Measurements from ENCODE around the gene ASPG. TPM values are rescaled to one million over a fixed set of nuclear protein-coding genes. Genes with fewer than 3 reads are reported as not detected.

The ASPG gene
- polyA plus RNA-seq, 1 experiment, result 0.12 TPM

- ChIA-PET CTCF (interaction anchor here (0.6 to 3.8 kb wide), 8 partner anchors 10 to 546 kb away, joined by 3 to 31 read pairs (median 4); no protein-coding TSS in a partner anchor), POLR2A (no interaction called here)
- no peaks in the 10 kb centered on the region for H3K27me3 ChIP-seq (ENCODE audit: control insufficient read depth, insufficient read depth, low read length)
- no peak overlapping the region for H3K4me3 ChIP-seq (ENCODE audit: low read depth, low read length)
- no peak for TF ChIP-seq CTCF (IDR thresholded peaks at IDR 0.05; ENCODE audit: insufficient read depth, low read depth, low read length)
- no peaks in the 10 kb centered on the region for H3K36me3 ChIP-seq (ENCODE audit: control insufficient read depth, insufficient read depth, low read length)
- no peak for DNase-seq (ENCODE audit: low read depth)
These were observed 8.7 kb downstream of the ASPG start for GRCh38 chr14:104094056-104094708.

- CTCF ChIA-PET, result interaction anchor here (0.7 to 3.8 kb wide), 7 partner anchors 9 to 546 kb away, joined by 3 to 31 read pairs (median 4); no protein-coding TSS in a partner anchor
- no peaks in the 10 kb centered on the region for H3K36me3 ChIP-seq (ENCODE audit: control insufficient read depth, insufficient read depth, low read length)
- peak; percentile 90 for TF ChIP-seq CTCF (IDR thresholded peaks at IDR 0.05; ENCODE audit: insufficient read depth, low read depth, low read length)
- no peak for DNase-seq (ENCODE audit: low read depth)
- H3K4me3 ChIP-seq (ENCODE audit: low read depth, low read length), result no peak overlapping the region
- POLR2A ChIA-PET, result no interaction called here
- no peaks in the 10 kb centered on the region for H3K27me3 ChIP-seq (ENCODE audit: control insufficient read depth, insufficient read depth, low read length)
These were observed 9.4 kb downstream of the ASPG start for GRCh38 chr14:104094709-104095425.

GRCh38 chr14:104095426-104096310 lies 10.2 kb downstream of the ASPG start:
- no peak for DNase-seq (ENCODE audit: low read depth)
- no peaks in the 10 kb centered on the region for H3K36me3 ChIP-seq (ENCODE audit: control insufficient read depth, insufficient read depth, low read length)
- no peak overlapping the region for H3K4me3 ChIP-seq (ENCODE audit: low read depth, low read length)
- ChIA-PET CTCF (interaction anchor here (0.7 to 3.8 kb wide), 5 partner anchors 18 to 545 kb away, joined by 3 to 31 read pairs (median 9); no protein-coding TSS in a partner anchor), POLR2A (no interaction called here)
- H3K27me3 ChIP-seq (ENCODE audit: control insufficient read depth, insufficient read depth, low read length), result peaks cover 2% of the 10 kb centered on the region; the same call in 1 of the 2 replicates
- no peak for TF ChIP-seq CTCF (IDR thresholded peaks at IDR 0.05; ENCODE audit: insufficient read depth, low read depth, low read length)

- ChIA-PET CTCF (interaction anchor here (2.1 kb wide), 1 partner anchor 468 kb away, joined by 9 read pairs; no protein-coding TSS in a partner anchor), POLR2A (no interaction called here)
- TF ChIP-seq CTCF (IDR thresholded peaks at IDR 0.05; ENCODE audit: insufficient read depth, low read depth, low read length), result no peak
- no peak for DNase-seq (ENCODE audit: low read depth)
- peaks cover 2% of the 10 kb centered on the region; the same call in 1 of the 2 replicates for H3K27me3 ChIP-seq (ENCODE audit: control insufficient read depth, insufficient read depth, low read length)
- no peaks in the 10 kb centered on the region for H3K36me3 ChIP-seq (ENCODE audit: control insufficient read depth, insufficient read depth, low read length)
- H3K4me3 ChIP-seq (ENCODE audit: low read depth, low read length), result no peak overlapping the region
These were observed 10.8 kb downstream of the ASPG start for GRCh38 chr14:104096318-104096717.
